ENCODE measurements around the gene PTPRG. TPM values are rescaled to one million over a fixed set of nuclear protein-coding genes. Genes with fewer than 3 reads are reported as not detected.

The PTPRG gene
- total RNA-seq, 4 donors from 2014 or later: 33.5 to 56.6 (median 46.9) TPM

DNA sequence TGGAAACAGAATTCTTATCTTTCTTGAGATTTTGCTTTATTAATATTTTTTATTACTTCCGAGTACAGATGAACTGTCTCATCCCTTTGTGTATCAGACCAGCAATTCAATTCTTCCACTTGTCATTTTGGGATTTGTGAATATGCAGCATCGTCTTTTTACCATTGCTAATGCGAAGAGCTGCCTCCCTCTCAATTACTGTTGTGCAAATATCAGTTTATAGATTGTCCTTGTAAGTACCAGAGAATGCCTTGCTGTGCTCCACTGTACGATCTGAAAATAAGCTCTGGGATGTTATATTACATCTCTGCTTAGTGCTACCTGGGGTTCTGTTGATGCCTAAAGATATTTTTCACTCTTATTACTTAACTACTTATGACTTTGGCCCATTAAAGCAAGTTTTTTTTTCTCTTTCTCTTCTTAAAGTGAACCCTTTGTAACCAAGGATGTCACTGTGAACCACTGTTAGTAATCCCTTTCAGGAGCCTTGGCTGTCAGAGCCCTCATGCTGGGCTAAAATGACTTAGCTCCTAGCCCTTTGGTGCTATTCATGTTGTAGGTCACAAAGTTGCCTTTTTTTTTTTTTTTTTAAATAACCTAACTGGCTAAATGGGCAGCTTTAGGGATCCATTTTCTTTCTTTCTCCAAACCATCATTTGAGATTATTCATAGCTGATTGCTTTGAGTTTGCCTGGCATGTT is 429.1 kb downstream of the PTPRG start:
- no peak for DNase-seq
- Histone ChIP-seq H3K4me1 (no peaks in the 10 kb centered on the region), H3K27ac (no peak overlapping the region), H3K36me3 (no peaks in the 10 kb centered on the region), H3K27me3 (no peaks in the 10 kb centered on the region), H3K9me3 (no peaks in the 10 kb centered on the region), H3K4me3 (no peak overlapping the region)
- TF ChIP-seq, protein P1, sequence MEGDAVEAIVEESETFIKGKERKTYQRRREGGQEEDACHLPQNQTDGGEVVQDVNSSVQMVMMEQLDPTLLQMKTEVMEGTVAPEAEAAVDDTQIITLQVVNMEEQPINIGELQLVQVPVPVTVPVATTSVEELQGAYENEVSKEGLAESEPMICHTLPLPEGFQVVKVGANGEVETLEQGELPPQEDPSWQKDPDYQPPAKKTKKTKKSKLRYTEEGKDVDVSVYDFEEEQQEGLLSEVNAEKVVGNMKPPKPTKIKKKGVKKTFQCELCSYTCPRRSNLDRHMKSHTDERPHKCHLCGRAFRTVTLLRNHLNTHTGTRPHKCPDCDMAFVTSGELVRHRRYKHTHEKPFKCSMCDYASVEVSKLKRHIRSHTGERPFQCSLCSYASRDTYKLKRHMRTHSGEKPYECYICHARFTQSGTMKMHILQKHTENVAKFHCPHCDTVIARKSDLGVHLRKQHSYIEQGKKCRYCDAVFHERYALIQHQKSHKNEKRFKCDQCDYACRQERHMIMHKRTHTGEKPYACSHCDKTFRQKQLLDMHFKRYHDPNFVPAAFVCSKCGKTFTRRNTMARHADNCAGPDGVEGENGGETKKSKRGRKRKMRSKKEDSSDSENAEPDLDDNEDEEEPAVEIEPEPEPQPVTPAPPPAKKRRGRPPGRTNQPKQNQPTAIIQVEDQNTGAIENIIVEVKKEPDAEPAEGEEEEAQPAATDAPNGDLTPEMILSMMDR (IDR thresholded peaks at IDR 0.05): no peak
- no peak for TF ChIP-seq POLR2A (IDR thresholded peaks at IDR 0.05)

DNA sequence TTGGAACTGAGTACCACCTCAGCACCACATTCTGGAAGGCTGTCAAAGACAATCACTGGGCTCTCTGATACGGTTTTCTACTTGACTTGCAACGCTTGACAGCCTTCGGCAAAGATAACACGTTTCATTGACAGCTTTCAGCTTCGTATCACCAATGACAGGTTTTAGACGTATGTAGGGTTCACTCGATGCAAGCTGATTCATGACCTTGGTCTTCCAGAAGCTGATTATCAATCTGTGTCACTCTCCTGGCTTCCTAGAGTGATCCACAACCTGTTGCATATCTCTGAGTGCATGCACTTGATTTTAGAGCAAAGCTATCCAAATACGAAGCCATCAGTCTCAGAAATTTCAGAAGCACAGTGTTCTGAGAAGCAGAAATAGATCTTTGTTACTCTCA is 430.3 kb downstream of the PTPRG start:
- no peak for DNase-seq
- no peak overlapping the region for H3K4me3 ChIP-seq
- no peaks in the 10 kb centered on the region for H3K27me3 ChIP-seq
- H3K9me3 ChIP-seq: no peaks in the 10 kb centered on the region
- no peak overlapping the region for H3K27ac ChIP-seq
- H3K4me1 ChIP-seq: no peaks in the 10 kb centered on the region
- H3K36me3 ChIP-seq: no peaks in the 10 kb centered on the region
- TF ChIP-seq, protein P1 (IDR thresholded peaks at IDR 0.05): no peak
- TF ChIP-seq POLR2A (IDR thresholded peaks at IDR 0.05): no peak

DNA sequence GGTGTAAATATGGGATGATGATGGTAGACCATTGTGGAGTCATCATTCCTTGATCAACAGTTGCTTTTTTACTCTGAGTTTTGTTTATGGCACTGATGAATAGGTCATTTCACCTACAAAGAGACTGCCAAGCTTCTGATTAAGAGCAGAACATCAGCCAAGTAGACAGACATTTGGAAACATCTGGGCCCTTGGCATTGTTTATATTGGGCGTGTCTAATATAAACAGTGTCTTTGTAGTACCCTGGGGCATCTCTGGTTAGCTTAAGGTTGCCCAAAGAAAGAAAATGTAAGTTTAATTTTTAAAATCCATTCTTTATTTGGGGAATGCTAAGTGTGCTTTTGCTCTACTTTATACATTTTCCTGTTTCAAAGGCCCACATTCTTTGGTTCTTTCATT is 435.0 kb downstream of the PTPRG start:
- H3K27me3 ChIP-seq: no peaks in the 10 kb centered on the region
- TF ChIP-seq, protein P1 (IDR thresholded peaks at IDR 0.05): no peak
- TF ChIP-seq POLR2A (IDR thresholded peaks at IDR 0.05): no peak
- no peak for DNase-seq
- H3K36me3 ChIP-seq: no peaks in the 10 kb centered on the region
- no peaks in the 10 kb centered on the region for H3K4me1 ChIP-seq
- no peaks in the 10 kb centered on the region for H3K9me3 ChIP-seq
- no peak overlapping the region for H3K4me3 ChIP-seq
- H3K27ac ChIP-seq: no peak overlapping the region

GRCh38 chr3:61997101-61997500 is 435.7 kb downstream of the PTPRG start:
- Histone ChIP-seq H3K36me3 (no peaks in the 10 kb centered on the region), H3K4me3 (no peak overlapping the region), H3K9me3 (no peaks in the 10 kb centered on the region), H3K4me1 (no peaks in the 10 kb centered on the region), H3K27me3 (no peaks in the 10 kb centered on the region), H3K27ac (no peak overlapping the region)
- DNase-seq: no peak
- TF ChIP-seq POLR2A (IDR thresholded peaks at IDR 0.05): no peak
- TF ChIP-seq, protein P1 (IDR thresholded peaks at IDR 0.05): no peak

DNA sequence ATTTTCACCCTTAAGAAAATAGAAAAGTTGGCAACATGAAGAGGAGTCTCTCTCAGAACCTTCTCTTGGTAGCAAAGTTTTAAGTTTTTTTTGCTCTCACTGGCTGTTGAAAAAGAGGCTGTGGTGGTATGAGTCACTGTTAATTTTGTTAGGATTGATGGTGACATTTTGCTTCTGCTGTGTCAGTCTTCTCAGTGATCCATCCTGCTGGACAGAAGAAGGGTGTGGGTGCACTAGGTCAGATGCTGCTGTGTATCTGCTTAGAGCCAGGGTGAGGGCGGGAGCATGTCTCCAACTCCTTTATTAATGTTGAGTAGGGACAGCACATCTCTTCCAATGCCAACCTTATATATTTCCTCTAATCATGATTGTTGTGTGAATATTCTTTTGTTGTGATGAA is 442.5 kb downstream of the PTPRG start:
- H3K27ac ChIP-seq: no peak overlapping the region
- no peak for DNase-seq

More for the DNA sequence above, 442.5 kb downstream of the PTPRG start:
- H3K27me3 ChIP-seq: no peaks in the 10 kb centered on the region
- no peaks in the 10 kb centered on the region for H3K36me3 ChIP-seq
- no peaks in the 10 kb centered on the region for H3K4me1 ChIP-seq
- no peaks in the 10 kb centered on the region for H3K9me3 ChIP-seq
- TF ChIP-seq, protein P1 (IDR thresholded peaks at IDR 0.05): no peak
- TF ChIP-seq POLR2A (IDR thresholded peaks at IDR 0.05): no peak
- no peak overlapping the region for H3K4me3 ChIP-seq
